ENCODE measurements around the gene PIGU.

GRCh38 chr20:34532320-34532719 is 144.6 kb downstream of the PIGU start:
- TF ChIP-seq POLR2AphosphoS5 (IDR thresholded peaks at IDR 0.05; ENCODE audit: insufficient read depth in 1 of 2, low read depth in 1 of 2) = no peak
- no peak for TF ChIP-seq CTCF (IDR thresholded peaks at IDR 0.05)
